ENCODE results near the gene ZNF618.

ZNF618 gene

GRCh38 chr9:113906411-113907110, 30.5 kb downstream of the ZNF618 start:
- H3K27ac ChIP-seq: peak overlapping the region in 2 of 21 experiments; percentile 14 to 25
- no peak overlapping the region for H3K4me3 ChIP-seq

GRCh38 chr9:113907282-113907681, 31.2 kb downstream of the ZNF618 start:
- peak overlapping the region in 1 of 21 experiments; percentile 37 for H3K27ac ChIP-seq
- H3K4me3 ChIP-seq: no peak overlapping the region

GRCh38 chr9:113909421-113909820, 33.3 kb downstream of the ZNF618 start:
- Histone ChIP-seq H3K4me3 (no peak overlapping the region), H3K27ac (no peak overlapping the region)

GRCh38 chr9:113910036-113910639, 34.0 kb downstream of the ZNF618 start:
- Histone ChIP-seq H3K4me3 (no peak overlapping the region), H3K27ac (no peak overlapping the region)

- no peak overlapping the region for H3K4me3 ChIP-seq
- no peak overlapping the region for H3K27ac ChIP-seq
Observed at GRCh38 chr9:113911850-113912557, 35.9 kb downstream of the ZNF618 start.

- H3K4me3 ChIP-seq: no peak overlapping the region
- peak overlapping the region in 1 of 21 experiments; percentile 9 for H3K27ac ChIP-seq
Observed at GRCh38 chr9:113912816-113913215, 36.7 kb downstream of the ZNF618 start.

- Histone ChIP-seq H3K27ac (peak overlapping the region in 1 of 21 experiments; percentile 9), H3K4me3 (no peak overlapping the region)
Observed at GRCh38 chr9:113913426-113914195, 37.5 kb downstream of the ZNF618 start.

GRCh38 chr9:113914517-113914916, 38.4 kb downstream of the ZNF618 start:
- Histone ChIP-seq H3K4me3 (no peak overlapping the region), H3K27ac (no peak overlapping the region)

GRCh38 chr9:113915817-113916434, 39.8 kb downstream of the ZNF618 start:
- no peak overlapping the region for H3K27ac ChIP-seq
- H3K4me3 ChIP-seq: no peak overlapping the region

- H3K4me3 ChIP-seq: no peak overlapping the region
- H3K27ac ChIP-seq: no peak overlapping the region
Observed at GRCh38 chr9:113916931-113917330, 40.8 kb downstream of the ZNF618 start.

- Histone ChIP-seq H3K4me3 (no peak overlapping the region), H3K27ac (no peak overlapping the region)
Observed at GRCh38 chr9:113918697-113919350, 42.7 kb downstream of the ZNF618 start.

- Histone ChIP-seq H3K27ac (no peak overlapping the region), H3K4me3 (no peak overlapping the region)
Observed at GRCh38 chr9:113919382-113919781, 43.3 kb downstream of the ZNF618 start.

GRCh38 chr9:113919871-113920270, 43.8 kb downstream of the ZNF618 start:
- Histone ChIP-seq H3K4me3 (no peak overlapping the region), H3K27ac (no peak overlapping the region)

GRCh38 chr9:113920872-113921271, 44.8 kb downstream of the ZNF618 start:
- no peak overlapping the region for H3K27ac ChIP-seq
- H3K4me3 ChIP-seq: no peak overlapping the region

- no peak overlapping the region for H3K27ac ChIP-seq
Observed at GRCh38 chr9:113921396-113921925, 45.4 kb downstream of the ZNF618 start.

GRCh38 chr9:113922160-113922559, 46.1 kb downstream of the ZNF618 start:
- H3K4me3 ChIP-seq: no peak overlapping the region
- H3K27ac ChIP-seq: no peak overlapping the region

More at GRCh38 chr9:113921396-113921925, 45.4 kb downstream of the ZNF618 start:
- H3K4me3 ChIP-seq: no peak overlapping the region

- no peak overlapping the region for H3K4me3 ChIP-seq
- H3K27ac ChIP-seq: no peak overlapping the region
Observed at GRCh38 chr9:113926211-113926610, 50.1 kb downstream of the ZNF618 start.

- no peak overlapping the region for H3K27ac ChIP-seq
Observed at GRCh38 chr9:113927277-113927676, 51.2 kb downstream of the ZNF618 start.

GRCh38 chr9:113928269-113928668, 52.2 kb downstream of the ZNF618 start:
- Histone ChIP-seq H3K4me3 (no peak overlapping the region), H3K27ac (no peak overlapping the region)

More at GRCh38 chr9:113927277-113927676, 51.2 kb downstream of the ZNF618 start:
- H3K4me3 ChIP-seq: no peak overlapping the region

All from skin epidermis (tissue), 12 donors.